Fibroblast of villous mesenchyme (primary cell): ENCODE measurements around the gene RIMBP2. TPM values are rescaled to one million over a fixed set of nuclear protein-coding genes. Genes with fewer than 3 reads are reported as not detected.

ENCODE experiments used
- DNase-seq: peaks from one replicate; pipeline ENCODE4 v3.0.0-alpha.2; 2010; ENCODE audit warnings: low read depth
- H3K4me3 ChIP-seq: 2 replicates; pipeline ENCODE4 v1.5.1; 2011; ENCODE audit warnings: low read depth, mild to moderate bottlenecking, low read length
- CTCF ChIP-seq: IDR thresholded peaks from 2 replicates; pipeline ENCODE4 v1.5.1; 2012; ENCODE audit warnings: low read depth, mild to moderate bottlenecking, low read length; ENCODE audit not compliant: insufficient read depth
- total RNA-seq: library from RNA; depleted of rRNA; stranded (reverse); fragments of >200 nt; gene quantifications from 2 replicates; pipeline ENCODE4 v1.2.3, GENCODE V29; 2012

The RIMBP2 gene
- total RNA-seq, 1 donor: not detected

GRCh38 chr12:130582286-130582685 is 133.8 kb downstream of the RIMBP2 start:
- no peak for TF ChIP-seq CTCF
- no peak for DNase-seq
- H3K4me3 ChIP-seq: no peak overlapping the region

- no peak overlapping the region for H3K4me3 ChIP-seq
- DNase-seq: no peak
- no peak for TF ChIP-seq CTCF
These were observed 134.3 kb downstream of the RIMBP2 start for GRCh38 chr12:130581782-130582181.

- no peak for DNase-seq
- no peak overlapping the region for H3K4me3 ChIP-seq
- TF ChIP-seq CTCF: no peak
These were observed 136.9 kb downstream of the RIMBP2 start for GRCh38 chr12:130579231-130579630.

- TF ChIP-seq CTCF: no peak
- no peak for DNase-seq
- no peak overlapping the region for H3K4me3 ChIP-seq
These were observed 138.7 kb downstream of the RIMBP2 start for GRCh38 chr12:130577351-130577750.

GRCh38 chr12:130576371-130576816 is 139.7 kb downstream of the RIMBP2 start:
- TF ChIP-seq CTCF: no peak
- no peak for DNase-seq
- no peak overlapping the region for H3K4me3 ChIP-seq

GRCh38 chr12:130574402-130574801 is 141.7 kb downstream of the RIMBP2 start:
- TF ChIP-seq CTCF: no peak
- no peak for DNase-seq
- H3K4me3 ChIP-seq: no peak overlapping the region

GRCh38 chr12:130573766-130574165 is 142.3 kb downstream of the RIMBP2 start:
- TF ChIP-seq CTCF: no peak
- no peak overlapping the region for H3K4me3 ChIP-seq
- no peak for DNase-seq
